Prostate gland (tissue), 2 donors: ENCODE data around the gene CDK14. TPM values are rescaled to one million over a fixed set of nuclear protein-coding genes. Genes with fewer than 3 reads are reported as not detected.

Experiments used
- DNase-seq: peaks from one replicate; pipeline ENCODE4 v3.0.0-alpha.2; 2019; ENCODE audit warnings: low spot score
- H3K27ac ChIP-seq, 2 donors: fragments of 200-600 bp; sonication (generic); 2 replicates each; pipeline ENCODE4 v1.5.1; 2017 to 2019
- H3K27me3 ChIP-seq: fragments of 200-600 bp; sonication (generic); replicated peaks from 2 replicates; pipeline ENCODE4 v1.5.1; 2019; ENCODE audit not compliant: insufficient read depth
- H3K36me3 ChIP-seq, 2 donors: fragments of 200-600 bp; sonication (generic); 1 replicate in 1 of 2; 2 replicates in 1 of 2; pipeline versions ENCODE4 v1.5.1 to v1.8.1; 2017 to 2019
- H3K4me1 ChIP-seq: fragments of 200-600 bp; sonication (generic); replicated peaks from 2 replicates; pipeline ENCODE4 v1.5.1; 2019
- H3K4me3 ChIP-seq, 2 donors: fragments of 200-600 bp; sonication (generic); 2 replicates each; pipeline ENCODE4 v1.5.1; 2017 to 2019
- H3K9me3 ChIP-seq: fragments of 200-600 bp; sonication (generic); 2 replicates; pipeline ENCODE4 v1.5.1; 2017
- POLR2A ChIP-seq: fragments of 450-650 bp; IDR thresholded peaks from one replicate; pipeline ENCODE4 v1.6.1; 2016; ENCODE audit warnings: antibody characterized with exemption, mild to moderate bottlenecking
- POLR2AphosphoS5 ChIP-seq: sonication (generic); formaldehyde crosslinking; IDR thresholded peaks from one replicate; pipeline ENCODE4 v1.6.1; 2017; ENCODE audit warnings: antibody characterized with exemption
- WGBS: methylation state at CpG from one replicate; pipeline ENCODE4 v1.1.5; 2018; 5-methylcytosine and 5-hydroxymethylcytosine counted together
- intact Hi-C: fragments of 100-400 bp; cut with DNase I; formaldehyde crosslinking; loops from one replicate; pipeline ENCODE4 v1.14.2; 2022
- total RNA-seq, 2 donors: library from RNA; depleted of rRNA; stranded (reverse); fragments of >200 nt; gene quantifications; one replicate each; pipeline ENCODE4 v1.1.0, GENCODE V29; 2016
- TF ChIP-seq, protein P1 (sequence below), 4 experiments: fragments of 200-600 bp in 2 of 4; fragments of 450-650 bp in 2 of 4; sonication (generic) in 2 of 4; IDR thresholded peaks; 1 replicate in 3 of 4; 2 replicates in 1 of 4; pipeline ENCODE4 v1.5.1; 2016 to 2019; ENCODE audit warnings: antibody characterized with exemption in 4 of 4, mild to moderate bottlenecking in 2 of 4, moderate library complexity in 2 of 4

The CDK14 gene
- total RNA-seq, 2 donors from 2014 or later: 13.7 to 20.7 TPM

DNA sequence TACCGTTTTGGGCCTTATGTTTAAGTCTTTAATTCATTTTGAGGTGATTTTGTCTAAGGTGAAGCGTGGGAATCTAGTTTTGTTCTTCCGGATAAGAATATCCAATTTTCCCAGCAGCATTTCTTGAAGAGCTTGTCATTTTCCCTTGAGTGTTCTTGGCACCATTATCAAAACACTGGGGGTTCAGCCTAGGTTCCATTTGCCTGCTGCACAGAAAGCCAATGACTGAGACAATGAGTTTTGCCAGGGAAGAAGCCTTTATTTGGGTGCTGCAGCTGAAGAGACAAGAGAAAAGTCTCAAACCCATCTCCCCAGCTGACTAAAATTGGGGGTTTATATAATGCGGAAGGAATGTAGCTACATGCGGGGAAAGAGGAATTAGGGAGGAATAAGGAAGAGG is 380.9 kb downstream of the CDK14 start:
- intact Hi-C loops: no loop called here
- Histone ChIP-seq H3K27me3 (no peaks in the 10 kb centered on the region), H3K9me3 (no peaks in the 10 kb centered on the region), H3K4me1 (no peaks in the 10 kb centered on the region), H3K27ac (no peak overlapping the region), H3K36me3 (no peaks in the 10 kb centered on the region), H3K4me3 (no peak overlapping the region)
- TF ChIP-seq POLR2A (no peak), POLR2AphosphoS5 (no peak)
- TF ChIP-seq, protein P1, sequence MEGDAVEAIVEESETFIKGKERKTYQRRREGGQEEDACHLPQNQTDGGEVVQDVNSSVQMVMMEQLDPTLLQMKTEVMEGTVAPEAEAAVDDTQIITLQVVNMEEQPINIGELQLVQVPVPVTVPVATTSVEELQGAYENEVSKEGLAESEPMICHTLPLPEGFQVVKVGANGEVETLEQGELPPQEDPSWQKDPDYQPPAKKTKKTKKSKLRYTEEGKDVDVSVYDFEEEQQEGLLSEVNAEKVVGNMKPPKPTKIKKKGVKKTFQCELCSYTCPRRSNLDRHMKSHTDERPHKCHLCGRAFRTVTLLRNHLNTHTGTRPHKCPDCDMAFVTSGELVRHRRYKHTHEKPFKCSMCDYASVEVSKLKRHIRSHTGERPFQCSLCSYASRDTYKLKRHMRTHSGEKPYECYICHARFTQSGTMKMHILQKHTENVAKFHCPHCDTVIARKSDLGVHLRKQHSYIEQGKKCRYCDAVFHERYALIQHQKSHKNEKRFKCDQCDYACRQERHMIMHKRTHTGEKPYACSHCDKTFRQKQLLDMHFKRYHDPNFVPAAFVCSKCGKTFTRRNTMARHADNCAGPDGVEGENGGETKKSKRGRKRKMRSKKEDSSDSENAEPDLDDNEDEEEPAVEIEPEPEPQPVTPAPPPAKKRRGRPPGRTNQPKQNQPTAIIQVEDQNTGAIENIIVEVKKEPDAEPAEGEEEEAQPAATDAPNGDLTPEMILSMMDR (IDR thresholded peaks at IDR 0.05): no peak
- WGBS: 92% methylated on average over 5 of the region's 5 CpGs
- no peak for DNase-seq

DNA sequence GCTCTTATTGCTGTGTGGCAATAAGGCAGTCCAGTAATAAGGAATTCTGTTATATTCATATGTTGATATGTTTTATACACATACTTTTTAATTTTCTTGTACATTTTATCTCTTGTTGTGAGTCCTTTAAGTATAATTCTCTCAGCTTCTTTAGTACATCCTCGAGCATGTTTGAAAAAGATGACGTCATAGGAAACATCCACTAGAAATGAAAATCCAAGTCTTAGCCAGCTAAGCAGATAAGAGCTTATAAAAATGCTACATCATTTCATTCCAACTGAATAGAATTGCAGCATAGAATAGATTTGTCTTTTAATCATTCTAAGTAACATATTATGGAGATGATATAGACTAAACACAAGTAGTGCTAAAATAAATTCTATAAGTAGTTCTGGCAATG is 384.4 kb downstream of the CDK14 start:
- TF ChIP-seq POLR2A (no peak), POLR2AphosphoS5 (no peak)
- TF ChIP-seq, protein P1 (IDR thresholded peaks at IDR 0.05): no peak
- WGBS: 51% methylated on average over 2 of the region's 2 CpGs
- no peak overlapping the region for H3K4me3 ChIP-seq

DNA sequence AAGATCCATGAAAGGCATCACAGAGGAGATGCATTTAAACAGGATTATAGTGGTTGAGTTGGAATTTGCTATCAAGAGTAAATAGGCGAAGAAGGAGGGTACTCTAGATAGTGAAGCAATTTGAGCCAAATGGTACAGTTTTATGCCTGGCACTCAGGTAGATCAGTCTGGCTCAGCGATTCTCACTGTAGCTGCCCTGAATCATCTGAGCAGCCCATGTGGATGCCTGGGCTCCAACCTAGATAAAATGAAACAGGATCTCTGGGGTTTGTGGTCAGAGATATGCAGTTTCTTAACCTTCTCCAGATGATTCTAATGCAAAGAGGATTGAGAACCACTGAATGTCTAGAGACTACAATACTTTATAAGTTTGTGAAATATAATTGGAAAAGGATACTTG is 386.1 kb downstream of the CDK14 start:
- no peaks in the 10 kb centered on the region for H3K27me3 ChIP-seq
- no peak for TF ChIP-seq POLR2A
- TF ChIP-seq POLR2AphosphoS5: no peak
- TF ChIP-seq, protein P1 (IDR thresholded peaks at IDR 0.05): no peak
- no peaks in the 10 kb centered on the region for H3K9me3 ChIP-seq
- no peak overlapping the region for H3K4me3 ChIP-seq
- no peaks in the 10 kb centered on the region for H3K4me1 ChIP-seq
- DNase-seq: no peak
- no peaks in the 10 kb centered on the region for H3K36me3 ChIP-seq
- intact Hi-C loops: no loop called here
- WGBS: 100% methylated on average over 2 of the region's 2 CpGs
- no peak overlapping the region for H3K27ac ChIP-seq

More for the DNA sequence above, 384.4 kb downstream of the CDK14 start:
- no peaks in the 10 kb centered on the region for H3K9me3 ChIP-seq
- DNase-seq: no peak
- intact Hi-C loops: no loop called here
- H3K4me1 ChIP-seq: no peaks in the 10 kb centered on the region
- no peak overlapping the region for H3K27ac ChIP-seq
- H3K36me3 ChIP-seq: no peaks in the 10 kb centered on the region
- no peaks in the 10 kb centered on the region for H3K27me3 ChIP-seq

DNA sequence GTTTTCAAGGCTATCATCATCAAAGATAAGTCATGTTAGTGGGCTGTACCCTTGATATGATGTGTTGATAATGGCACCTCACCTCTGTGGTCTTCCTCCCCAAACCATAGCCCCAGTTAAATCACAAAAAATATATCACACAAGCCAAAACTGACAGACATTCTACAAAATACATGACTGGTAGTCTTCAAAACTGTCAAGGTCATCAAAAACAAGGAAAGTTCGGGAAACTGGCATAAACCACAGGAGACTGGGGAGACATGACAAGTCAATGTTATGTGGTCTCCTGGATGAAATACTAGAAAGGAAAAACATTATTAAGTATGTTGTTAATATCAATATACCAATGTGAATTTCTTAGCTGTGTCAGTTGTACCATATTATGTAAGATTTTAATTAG is 388.6 kb downstream of the CDK14 start:
- DNase-seq: no peak
- TF ChIP-seq, protein P1 (IDR thresholded peaks at IDR 0.05): no peak
- TF ChIP-seq POLR2AphosphoS5: no peak
- no peak for TF ChIP-seq POLR2A
- H3K36me3 ChIP-seq: no peaks in the 10 kb centered on the region
- WGBS: 92% methylated on average over 1 of the region's 1 CpG
- H3K4me1 ChIP-seq: no peaks in the 10 kb centered on the region
- H3K27me3 ChIP-seq: no peaks in the 10 kb centered on the region
- no peak overlapping the region for H3K4me3 ChIP-seq
- H3K9me3 ChIP-seq: no peaks in the 10 kb centered on the region
- no peak overlapping the region for H3K27ac ChIP-seq
- intact Hi-C loops: no loop called here

DNA sequence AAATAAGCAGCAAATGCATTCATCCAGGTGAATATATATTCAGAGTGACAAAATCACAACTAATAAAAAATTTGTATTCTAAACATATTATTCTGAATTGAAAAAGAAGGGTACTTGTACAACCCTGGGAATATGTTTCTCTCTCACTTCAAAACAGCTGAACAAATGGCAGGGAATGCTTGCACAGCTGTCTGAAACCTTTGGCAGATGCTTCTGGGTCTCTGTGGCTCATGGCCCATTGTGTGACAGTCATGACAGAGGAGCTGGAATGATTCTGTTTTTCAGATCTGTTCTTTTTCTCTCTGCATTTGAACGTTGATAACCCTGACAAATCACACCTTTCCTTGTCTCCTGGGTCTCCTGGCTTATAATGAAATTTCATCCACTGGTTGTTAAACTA is 392.4 kb downstream of the CDK14 start:
- WGBS: 28% methylated on average over 1 of the region's 1 CpG
- intact Hi-C loops: no loop called here
- no peak overlapping the region for H3K4me3 ChIP-seq
- H3K27me3 ChIP-seq: no peaks in the 10 kb centered on the region
- TF ChIP-seq, protein P1 (IDR thresholded peaks at IDR 0.05): no peak
- TF ChIP-seq POLR2AphosphoS5 (no peak), POLR2A (no peak)
- no peaks in the 10 kb centered on the region for H3K36me3 ChIP-seq
- DNase-seq: no peak
- no peak overlapping the region for H3K27ac ChIP-seq
- no peaks in the 10 kb centered on the region for H3K4me1 ChIP-seq
- H3K9me3 ChIP-seq: no peaks in the 10 kb centered on the region
